Renal cortex interstitium (tissue), 11 donors: ENCODE data around the gene SIPA1. TPM values are rescaled to one million over a fixed set of nuclear protein-coding genes. Genes with fewer than 3 reads are reported as not detected.

ENCODE experiments used
- DNase-seq, 11 donors: peaks; one replicate each; pipeline ENCODE4 v3.0.0-alpha.2; 2013; ENCODE audit warnings: low read depth in 9 of 11, low spot score in 4 of 11; ENCODE audit errors: extremely low read depth in 1 of 11
- polyA plus RNA-seq, 3 donors: library from polyadenylated mRNA; unstranded; fragments of 120-200 nt; gene quantifications; one replicate each; pipeline ENCODE4 v1.2.1, GENCODE V29; 2013; ENCODE audit not compliant: insufficient read length in 3 of 3

The SIPA1 gene
- polyA plus RNA-seq, 3 donors: 26.2 to 31.8 (median 27.1) TPM

- DNase-seq: no peak
These were observed 33.6 kb upstream of the SIPA1 start for GRCh38 chr11:65604258-65604657.

DNA sequence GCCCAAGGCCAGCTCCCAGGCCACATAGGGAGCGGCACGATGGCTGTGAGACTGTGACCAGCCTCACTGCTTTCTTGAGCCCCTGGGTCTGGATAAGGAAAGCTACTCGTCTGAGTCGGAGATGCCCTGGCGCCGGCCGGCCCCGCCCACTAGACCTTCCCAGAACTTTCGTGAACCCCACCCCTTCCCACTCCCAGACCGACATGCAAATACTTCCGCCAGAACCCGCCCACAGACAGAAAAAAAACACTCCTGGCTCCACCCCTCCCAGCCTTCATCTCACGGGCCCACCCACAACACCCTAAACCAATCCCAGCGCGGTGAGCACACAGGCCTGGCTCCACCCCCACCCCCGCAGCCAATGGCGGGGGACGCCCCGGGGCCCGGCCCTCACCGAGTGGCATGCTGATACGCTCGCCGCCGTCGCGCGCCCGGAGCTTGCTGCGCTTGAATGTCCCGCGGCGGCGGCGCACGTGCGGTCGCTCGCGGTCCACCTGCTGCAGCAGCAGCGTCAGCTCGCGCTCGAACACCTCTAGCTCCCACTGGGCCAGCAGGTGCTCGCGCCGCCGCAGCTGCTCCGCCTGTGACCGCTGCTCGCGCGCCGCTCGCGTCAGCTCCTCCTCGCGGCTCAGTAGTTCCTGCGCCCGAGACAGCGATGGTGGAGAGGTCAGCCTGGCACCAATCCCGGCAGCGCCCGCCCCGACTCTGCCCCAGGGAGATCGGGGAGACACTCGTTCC is 30.9 kb upstream of the SIPA1 start:
- peak; percentile 75 to 95 (median 92) for DNase-seq

DNA sequence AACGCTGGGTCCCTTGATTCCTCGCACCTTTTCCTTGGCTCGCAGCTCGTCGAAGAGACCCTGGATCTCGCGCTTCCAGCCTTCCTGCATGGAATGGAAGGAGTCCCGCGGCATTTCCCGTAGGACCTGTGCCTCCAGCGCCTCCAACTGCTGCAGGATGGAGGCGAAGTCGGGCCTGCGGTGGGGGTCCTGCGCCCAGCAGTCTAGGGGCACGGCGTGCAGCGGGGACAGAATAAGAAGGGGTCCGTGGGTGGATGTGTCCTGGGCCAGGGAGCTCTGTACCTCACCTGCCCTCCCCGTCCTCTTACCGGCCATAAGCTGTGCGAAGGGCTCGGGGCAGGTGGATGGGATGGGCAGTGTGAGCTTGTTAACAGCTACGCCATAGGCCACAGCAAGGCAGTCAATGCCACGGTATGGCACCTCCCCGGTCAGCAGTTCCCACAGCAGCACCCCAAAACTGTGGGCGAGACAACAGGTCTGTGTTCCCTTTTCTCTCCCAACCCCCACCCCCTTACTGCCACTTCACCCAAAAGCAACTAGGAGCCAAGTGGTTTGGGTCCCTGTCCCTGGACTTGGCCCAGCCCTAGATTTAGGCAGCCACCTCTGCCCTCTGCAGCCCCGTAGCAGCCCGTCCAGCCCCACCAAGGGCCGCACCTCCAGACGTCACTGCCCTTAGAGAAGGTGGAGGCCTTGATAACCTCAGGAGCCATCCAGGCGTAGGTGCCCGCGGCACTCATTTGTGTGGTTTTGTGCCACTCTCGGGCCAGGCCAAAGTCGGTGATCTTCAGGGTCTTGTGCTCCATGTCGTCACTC is 30.1 kb upstream of the SIPA1 start:
- DNase-seq: no peak

DNA sequence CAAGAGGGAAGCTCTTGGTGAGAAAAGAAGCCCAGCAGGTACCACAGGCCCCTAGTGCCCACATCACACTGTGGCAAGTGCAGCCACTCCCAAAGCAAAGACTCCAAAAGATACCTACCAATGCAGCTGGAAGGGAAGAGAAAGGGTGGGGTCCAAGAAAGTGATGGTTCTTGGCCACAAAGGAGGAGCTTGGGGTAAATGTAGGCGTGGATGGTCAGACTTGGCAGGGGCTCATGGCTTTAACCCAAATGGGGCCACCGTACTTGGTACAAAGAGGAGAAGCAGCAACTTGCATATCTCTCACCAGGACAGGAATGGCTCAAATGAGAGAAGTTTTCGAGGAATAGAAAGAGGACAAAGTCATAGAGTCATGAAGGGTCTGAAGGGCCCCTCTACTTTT is 28.7 kb upstream of the SIPA1 start:
- DNase-seq: no peak

- DNase-seq: no peak
These were observed 28.2 kb upstream of the SIPA1 start for GRCh38 chr11:65609665-65610064.

- no peak for DNase-seq
These were observed 27.5 kb upstream of the SIPA1 start for GRCh38 chr11:65610404-65610803.

- no peak for DNase-seq
These were observed 26.7 kb upstream of the SIPA1 start for GRCh38 chr11:65611028-65611757.

GRCh38 chr11:65611758-65612603 is 25.9 kb upstream of the SIPA1 start:
- DNase-seq: no peak

DNA sequence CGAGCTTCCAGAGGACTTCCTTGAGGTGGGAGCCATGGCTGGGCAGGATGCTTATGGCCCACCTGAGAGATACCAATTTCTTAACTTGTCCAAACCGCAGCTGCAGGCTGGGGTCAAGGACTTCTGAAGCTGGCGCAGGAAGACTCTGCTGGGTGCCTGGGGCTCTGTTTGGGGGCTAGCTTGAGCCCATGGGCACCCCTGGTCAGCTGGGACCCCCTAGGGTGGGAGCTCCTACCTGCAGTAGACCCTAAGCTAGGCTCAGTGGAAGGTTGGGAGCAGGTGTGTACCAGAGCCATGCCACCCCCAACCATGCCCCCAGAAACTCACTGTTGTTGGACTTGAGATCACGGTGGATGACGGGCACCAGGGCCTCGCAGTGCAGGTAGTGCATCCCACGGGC is 25.2 kb upstream of the SIPA1 start:
- DNase-seq: no peak

DNA sequence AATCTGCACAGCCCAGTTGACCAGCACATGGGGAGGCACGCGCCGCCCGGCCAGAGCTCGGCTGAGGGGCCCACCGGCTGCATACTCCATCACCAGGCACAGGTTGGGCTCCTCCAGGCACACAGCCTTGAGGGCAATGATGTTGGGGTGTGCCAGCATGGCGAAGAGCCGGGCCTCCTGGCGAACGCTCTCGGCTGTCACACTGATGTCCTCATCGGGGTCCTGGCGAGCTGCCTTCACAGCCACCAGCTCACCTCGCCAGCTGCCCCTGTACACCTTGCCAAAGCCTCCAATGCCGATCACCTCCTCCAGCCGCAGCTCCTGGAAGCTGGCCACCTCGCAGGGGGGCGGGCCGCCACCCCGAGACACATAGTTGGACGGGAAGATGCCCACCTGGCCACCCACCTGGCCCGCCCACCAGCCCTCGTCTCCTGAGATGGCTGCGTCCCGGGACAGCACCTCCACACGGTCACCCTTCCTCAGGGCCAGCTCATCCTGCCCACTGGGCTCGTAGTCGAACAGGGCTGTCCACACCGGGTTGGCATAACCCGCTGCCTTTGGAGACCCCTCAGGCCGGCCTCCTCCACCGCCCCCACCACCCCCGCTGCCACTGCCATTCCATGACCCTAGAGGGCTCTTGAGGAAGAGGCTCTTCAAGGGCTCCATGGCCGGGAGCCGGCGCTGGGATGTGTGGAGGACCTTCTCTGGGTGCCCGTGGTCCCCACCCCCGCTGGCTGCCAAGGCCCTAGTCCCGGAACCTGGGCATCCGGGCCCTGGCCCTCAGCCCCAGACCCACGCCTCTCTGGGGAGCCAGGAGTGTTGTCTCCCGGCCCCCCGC is 24.6 kb upstream of the SIPA1 start:
- DNase-seq: no peak

- DNase-seq: peak; percentile 100
These were observed 22.5 kb upstream of the SIPA1 start, which contains the start of gene PCNX3 for GRCh38 chr11:65615229-65615949. Gene PCNX3 (plus strand): TSS chr11:65615776. CDS start chr11:65616312, 536 bp downstream.

DNA sequence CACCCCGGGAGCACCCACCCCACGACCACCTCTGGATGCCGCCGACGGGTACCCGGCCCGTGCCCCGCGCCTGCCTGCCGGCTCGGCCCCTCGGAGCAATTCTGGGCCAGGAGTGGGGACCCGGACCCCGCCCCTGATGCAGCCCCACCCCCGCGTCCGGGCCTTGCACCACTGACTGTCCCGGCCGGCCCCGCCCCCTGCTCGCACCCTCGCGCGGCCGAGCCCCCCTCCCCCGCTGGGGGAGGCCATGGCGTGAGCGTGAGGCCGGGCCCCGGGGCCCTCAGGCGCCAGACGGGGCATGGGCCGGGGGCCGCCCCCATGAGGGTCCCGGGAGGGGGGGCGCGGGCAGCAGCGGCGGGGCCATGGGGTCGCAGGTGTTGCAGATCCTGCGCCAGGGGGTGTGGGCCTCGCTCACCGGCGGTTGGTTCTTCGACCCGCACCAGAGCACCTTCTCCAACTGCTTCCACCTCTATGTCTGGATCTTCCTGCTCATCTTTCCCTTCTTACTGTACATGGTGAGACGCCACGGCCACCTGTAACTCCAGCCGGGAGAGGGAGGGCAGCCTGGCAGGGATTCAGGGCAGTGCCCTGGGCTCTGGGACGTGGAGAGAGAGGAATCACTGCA is 21.8 kb upstream of the SIPA1 start:
- no peak for DNase-seq

- DNase-seq: no peak
These were observed 21.3 kb upstream of the SIPA1 start for GRCh38 chr11:65616575-65617001.

GRCh38 chr11:65617136-65617850 is 20.6 kb upstream of the SIPA1 start:
- DNase-seq: no peak

- no peak for DNase-seq
These were observed 19.7 kb upstream of the SIPA1 start for GRCh38 chr11:65617990-65618751.

DNA sequence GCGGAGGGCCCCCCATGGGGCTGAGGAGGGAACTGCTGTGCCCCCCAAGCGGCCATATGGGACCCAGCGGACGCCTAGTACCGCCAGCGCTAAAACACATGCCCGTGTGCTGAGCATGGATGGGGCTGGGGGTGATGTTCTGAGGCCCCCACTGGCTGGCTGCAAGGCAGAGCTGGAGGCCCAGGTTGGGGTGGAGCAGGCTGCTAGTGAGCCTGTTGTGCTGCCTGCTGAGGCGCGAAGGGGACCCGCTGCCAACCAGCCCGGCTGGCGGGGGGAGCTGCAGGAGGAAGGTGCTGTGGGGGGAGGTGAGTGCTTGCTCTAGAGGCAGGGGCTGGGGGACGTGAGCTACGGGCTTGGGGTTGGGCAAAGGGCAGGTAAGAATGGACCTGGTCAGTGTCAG is 19.1 kb upstream of the SIPA1 start:
- no peak for DNase-seq
